ENCODE measurements around the gene HS3ST5. TPM values are rescaled to one million over a fixed set of nuclear protein-coding genes. Genes with fewer than 3 reads are reported as not detected.

The HS3ST5 gene, protein sequence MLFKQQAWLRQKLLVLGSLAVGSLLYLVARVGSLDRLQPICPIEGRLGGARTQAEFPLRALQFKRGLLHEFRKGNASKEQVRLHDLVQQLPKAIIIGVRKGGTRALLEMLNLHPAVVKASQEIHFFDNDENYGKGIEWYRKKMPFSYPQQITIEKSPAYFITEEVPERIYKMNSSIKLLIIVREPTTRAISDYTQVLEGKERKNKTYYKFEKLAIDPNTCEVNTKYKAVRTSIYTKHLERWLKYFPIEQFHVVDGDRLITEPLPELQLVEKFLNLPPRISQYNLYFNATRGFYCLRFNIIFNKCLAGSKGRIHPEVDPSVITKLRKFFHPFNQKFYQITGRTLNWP
- total RNA-seq (2021) = 11.6 and 14.4 TPM in 2 replicates
- long read RNA-seq, transcript HS3ST5-201 (5 exons, 3,901 nt) = major isoform, 11 of 30 reads
- long read RNA-seq, partial matches to known transcripts = 1 of 30 reads
- long read RNA-seq, other reads (novel, unspliced or antisense) = 18 of 30 reads

DNA sequence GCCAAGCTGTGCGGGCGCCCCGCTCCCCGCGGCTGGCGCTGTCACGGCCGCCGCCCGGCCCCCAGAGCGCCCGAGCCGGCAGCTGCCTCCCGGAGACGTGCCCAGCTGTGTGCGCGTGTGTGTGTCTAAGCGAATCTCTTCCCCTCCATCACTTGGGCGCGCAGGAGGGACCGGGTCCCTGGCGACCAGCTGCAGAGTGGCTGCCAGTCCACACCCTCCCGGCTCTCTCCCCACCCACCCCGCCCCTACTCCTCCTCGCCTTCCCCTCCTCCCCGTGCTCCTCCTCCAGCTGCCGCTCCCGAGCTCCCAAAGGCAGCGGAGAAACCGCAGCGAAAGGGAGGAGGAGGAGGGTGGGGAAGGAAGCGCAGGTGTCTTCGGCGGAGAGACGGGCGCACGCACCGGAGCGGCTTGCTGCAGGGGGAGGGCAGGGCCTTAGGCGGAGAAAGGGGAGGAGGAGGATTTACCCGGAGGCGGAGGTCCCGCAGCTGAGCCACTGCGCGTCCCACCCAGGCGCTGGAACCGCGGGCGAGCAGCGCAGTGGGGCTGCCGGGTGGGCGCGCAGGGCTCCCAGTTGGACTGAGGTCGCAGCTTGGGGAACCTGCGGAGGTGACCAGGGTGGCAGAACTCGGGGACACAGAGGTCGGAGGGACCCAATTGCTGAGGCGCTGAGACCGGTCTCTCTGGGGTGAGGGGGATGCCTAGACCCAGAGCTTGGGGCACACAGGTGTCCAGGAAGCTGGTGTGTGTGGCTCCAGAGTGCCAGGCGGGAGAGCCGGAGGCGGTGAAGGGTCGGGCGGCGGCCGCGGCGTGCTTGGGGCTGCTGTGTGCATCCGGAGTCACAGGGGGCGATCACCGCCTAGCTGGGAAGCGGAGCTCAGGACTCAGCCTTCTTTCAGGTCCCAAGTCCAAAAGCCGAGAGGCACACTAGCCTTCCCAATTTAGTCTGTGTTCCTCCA is at the start of gene HS3ST5:
TSS of gene HS3ST5 (minus strand) at position 198 of the 956 bp plus-strand sequence. CDS start 280,178 bp downstream, outside the sequence.
- Mint-ChIP-seq H3K4me3 (peak within 1 kb of the TSS; percentile 96 to 100), H3K27me3 (ENCODE audit: low read depth) (no peaks in the 10 kb centered on the region; the same call in 1 of the 2 replicates), H3K27ac (peak within 1 kb of the TSS; percentile 93 to 98 (median 98)), H3K9me3 (no peaks in the 10 kb centered on the region; a peak in 1 of 5 replicates), H3K4me1 (peaks cover 41 to 49% of the 10 kb centered on the region in 2 experiments), H3K36me3 (ENCODE audit: insufficient read depth in 1 of 3, low read depth in 3 of 3) (peaks cover 0 to 26% (median 2%) of the 10 kb centered on the region in 3 experiments; a peak in 3 of 7 replicates)
- DNase-seq = peak; percentile 88
- Histone ChIP-seq H3K4ac (ENCODE audit: low read depth, low read length) (no peak within 1 kb of the TSS), H3K79me2 (ENCODE audit: insufficient read depth, low read length) (peaks cover 2% of the 10 kb centered on the region; the same call in 1 of the 2 replicates), H3K23ac (ENCODE audit: insufficient read length, low read depth, low read length) (no peak within 1 kb of the TSS), H2BK120ac (ENCODE audit: low read depth, low read length, poor library complexity, severe bottlenecking) (no peak within 1 kb of the TSS), H4K20me1 (ENCODE audit: control insufficient read depth, insufficient read depth, insufficient read length) (no peaks in the 10 kb centered on the region), H2BK12ac (ENCODE audit: insufficient read length, low read depth, low read length) (no peak within 1 kb of the TSS), H3K56ac (ENCODE audit: insufficient read length, low read depth, low read length) (no peak within 1 kb of the TSS), H3K79me1 (ENCODE audit: insufficient read depth, low read depth, low read length, poor library complexity, severe bottlenecking) (no peaks in the 10 kb centered on the region), H3K27me3 (ENCODE audit: insufficient read depth, low read length) (no peaks in the 10 kb centered on the region), H2AFZ (ENCODE audit: low read length) (no peak within 1 kb of the TSS), H2BK5ac (ENCODE audit: insufficient read length, low read length) (no peak within 1 kb of the TSS), H3K18ac (ENCODE audit: insufficient read length, low read depth, low read length) (no peak within 1 kb of the TSS), H3T11ph (ENCODE audit: low read length) (no peak within 1 kb of the TSS), H3K23me2 (ENCODE audit: insufficient read length, low read depth, low read length, poor library complexity, severe bottlenecking) (peaks cover 12% of the 10 kb centered on the region), H3K4me2 (ENCODE audit: insufficient read depth, insufficient read length, low read length) (peak within 1 kb of the TSS; percentile 88), H2AK5ac (ENCODE audit: insufficient read length, low read length) (no peak within 1 kb of the TSS), H2BK20ac (ENCODE audit: low read depth, low read length, poor library complexity, severe bottlenecking) (no peak within 1 kb of the TSS), H3K27ac (ENCODE audit: insufficient read length, low read depth, low read length) (no peak within 1 kb of the TSS), H3K9me3 (ENCODE audit: control insufficient read depth, low read depth, low read length) (no peaks in the 10 kb centered on the region), H4K8ac (replicated peaks; ENCODE audit: insufficient read length, low read depth, low read length) (no peak within 1 kb of the TSS), H3K14ac (ENCODE audit: insufficient read depth, low read length) (no peak within 1 kb of the TSS; the same call in 1 of the 2 replicates), H3K4me1 (ENCODE audit: insufficient read depth, low read length) (peaks cover 10% of the 10 kb centered on the region), H4K91ac (ENCODE audit: insufficient read length, low read depth, low read length) (no peak within 1 kb of the TSS), H2BK15ac (ENCODE audit: low read depth, low read length) (no peak within 1 kb of the TSS), H3K9ac (ENCODE audit: extremely low read depth, insufficient read length, low read length) (no peak within 1 kb of the TSS), H4K5ac (ENCODE audit: insufficient read length, low read depth, low read length) (no peak within 1 kb of the TSS)
- no CpG with 5 or more reads among the region's 73 CpGs for WGBS (ENCODE audit: extremely low coverage, insufficient read length, low lambda C conversion rate)
- TF ChIP-seq CTCF (conservative IDR thresholded peaks at IDR 0.05) = peak; percentile 79
